CD4-positive, alpha-beta memory T cell (primary cell): Measurements from ENCODE around the gene DYSF. TPM values are rescaled to one million over a fixed set of nuclear protein-coding genes. Genes with fewer than 3 reads are reported as not detected.

ENCODE experiments used
- CTCF ChIA-PET: fragments of 350-600 bp; sonication (Branson Sonifier 250); formaldehyde crosslinking; loops from one replicate; lab custom pipeline; 2021; ENCODE audit warnings: inconsistent platforms; ENCODE audit not compliant: partially characterized antibody; lab: Charles Lee
- POLR2A ChIA-PET: fragments of 350-600 bp; sonication (Branson Sonifier 250); formaldehyde crosslinking; loops from one replicate; lab custom pipeline; 2021; ENCODE audit not compliant: partially characterized antibody; lab: Charles Lee
- DNase-seq, 5 donors: peaks; one replicate each; pipeline versions ENCODE4 v3.0.0 to v3.0.0-alpha.2; 2020 to 2022; ENCODE audit warnings: mixed read lengths in 1 of 5
- H3K27ac ChIP-seq: one replicate; pipeline ENCODE4 v1.7.0; 2013; ENCODE audit warnings: low read depth, low read length
- H3K27me3 ChIP-seq: 2 replicates; pipeline ENCODE4 v1.7.0; 2013; ENCODE audit warnings: mild to moderate bottlenecking, low read length, moderate library complexity; ENCODE audit not compliant: insufficient read depth
- H3K36me3 ChIP-seq: 2 replicates; pipeline ENCODE4 v1.7.0; 2013; ENCODE audit warnings: mild to moderate bottlenecking, low read length, moderate library complexity; ENCODE audit not compliant: insufficient read depth
- H3K4me1 ChIP-seq: 2 replicates; pipeline ENCODE4 v1.7.0; 2013; ENCODE audit warnings: mild to moderate bottlenecking, low read length, moderate library complexity; ENCODE audit not compliant: insufficient read depth
- H3K4me3 ChIP-seq, 2 donors: one replicate each; pipeline ENCODE4 v1.7.0; 2013; ENCODE audit warnings: low read length in 2 of 2, mild to moderate bottlenecking in 1 of 2
- H3K9me3 ChIP-seq, 2 donors: one replicate each; pipeline ENCODE4 v1.7.0; 2013; ENCODE audit warnings: low read length in 2 of 2, control low read depth in 1 of 2; ENCODE audit not compliant: control insufficient read depth in 1 of 2
- H3K27ac Mint-ChIP-seq, 7 donors: one replicate each; pipeline ENCODE4 v1.8.0; 2020 to 2021; ENCODE audit warnings: mixed read lengths in 7 of 7, mild to moderate bottlenecking in 6 of 7, inconsistent platforms in 3 of 7, moderate library complexity in 3 of 7
- H3K27me3 Mint-ChIP-seq, 2 donors: one replicate each; pipeline ENCODE4 v1.8.0; 2020 to 2021; ENCODE audit warnings: mixed read lengths in 2 of 2
- H3K36me3 Mint-ChIP-seq, 2 donors: one replicate each; pipeline ENCODE4 v1.8.0; 2020 to 2021; ENCODE audit warnings: mixed read lengths in 2 of 2, inconsistent platforms in 1 of 2, mild to moderate bottlenecking in 1 of 2
- H3K4me1 Mint-ChIP-seq, 4 donors: one replicate each; pipeline ENCODE4 v1.8.0; 2020 to 2021; ENCODE audit warnings: mixed read lengths in 4 of 4, mild to moderate bottlenecking in 1 of 4
- H3K4me3 Mint-ChIP-seq, 8 donors: one replicate each; pipeline ENCODE4 v1.8.0; 2020 to 2021; ENCODE audit warnings: mixed read lengths in 8 of 8, mild to moderate bottlenecking in 7 of 8, moderate library complexity in 6 of 8, inconsistent platforms in 3 of 8
- H3K9me3 Mint-ChIP-seq, 8 donors: one replicate each; pipeline ENCODE4 v1.8.0; 2020 to 2021; ENCODE audit warnings: mixed read lengths in 8 of 8, mild to moderate bottlenecking in 5 of 8, inconsistent platforms in 3 of 8, moderate library complexity in 1 of 8
- intact Hi-C: fragments of 100-400 bp; cut with micrococcal nuclease; formaldehyde crosslinking; loops from one replicate; pipeline ENCODE4 v1.15.1; 2023
- polyA plus RNA-seq, 2 donors: library from polyadenylated mRNA; unstranded; fragments of 300-500 nt; fragmentation: Illumina TruSeq; gene quantifications; one replicate each; pipeline ENCODE4 v1.2.3, GENCODE V29; 2021
- total RNA-seq, 2 experiments: library from RNA; stranded (reverse); gene quantifications; one replicate each; pipeline ENCODE4 v1.2.3, GENCODE V29; 2021

DYSF gene
- total and polyA plus RNA-seq, 4 experiments from 2014 or later: 0.28 to 0.49 TPM; not detected in 2

DNA sequence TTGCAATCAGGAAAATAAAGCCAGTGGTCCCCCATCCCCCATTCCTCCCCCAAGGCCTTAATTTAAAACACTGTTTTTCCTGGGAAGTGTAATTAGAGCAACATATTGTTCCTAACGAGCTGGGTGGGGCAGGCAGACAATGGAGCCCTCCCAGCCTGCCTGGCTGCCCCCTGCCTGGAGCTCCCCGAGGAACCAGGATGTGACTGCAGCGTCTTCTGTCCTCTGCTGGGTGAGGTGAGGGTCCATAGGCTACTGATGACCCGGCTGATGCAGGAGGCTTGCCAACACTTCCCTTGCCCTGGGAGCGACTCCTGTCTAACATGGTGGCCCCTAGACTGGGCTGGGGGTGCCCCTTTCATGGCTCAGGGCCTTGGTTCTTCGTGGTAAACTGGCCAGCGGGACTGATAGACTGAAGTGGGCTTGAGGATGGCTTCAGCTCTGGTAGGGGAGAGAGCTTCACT, 152.4 kb downstream of the DYSF start:
- Histone ChIP-seq H3K4me1 (no peaks in the 10 kb centered on the region), H3K4me3 (no peak overlapping the region), H3K36me3 (no peaks in the 10 kb centered on the region), H3K27me3 (no peaks in the 10 kb centered on the region), H3K9me3 (no peaks in the 10 kb centered on the region), H3K27ac (no peak overlapping the region)
- no peak overlapping the region for H3K4me3 Mint-ChIP-seq
- ChIA-PET CTCF (no interaction called here), POLR2A (no interaction called here)
- no peaks in the 10 kb centered on the region for H3K9me3 Mint-ChIP-seq
- no peak for DNase-seq
- peaks cover 6 to 21% of the 10 kb centered on the region in 2 donors for H3K27me3 Mint-ChIP-seq
- H3K4me1 Mint-ChIP-seq: peaks cover 0 to 4% (median 3%) of the 10 kb centered on the region in 4 donors
- no peak overlapping the region for H3K27ac Mint-ChIP-seq
- H3K36me3 Mint-ChIP-seq: no peaks in the 10 kb centered on the region
- intact Hi-C loops: no loop called here

DNA sequence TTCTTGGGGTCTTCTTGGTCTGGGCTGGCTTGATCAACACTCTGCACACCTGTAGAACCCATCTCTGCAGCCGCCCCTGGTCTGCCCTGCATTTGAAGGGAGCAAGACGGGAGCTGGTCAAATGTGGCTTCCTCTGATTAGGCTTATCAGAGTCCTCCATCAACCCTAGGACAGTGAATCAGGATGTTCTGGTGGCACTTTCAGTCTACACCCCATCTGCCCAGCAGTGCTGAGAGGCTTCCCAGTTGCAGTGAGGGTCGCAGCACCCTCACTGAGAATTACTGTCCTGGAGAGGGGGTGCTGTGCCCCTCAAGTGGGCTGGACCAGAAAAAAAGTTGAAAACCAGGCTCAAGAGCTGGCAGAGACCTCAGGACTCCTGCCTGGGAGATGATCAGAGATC, 152.9 kb downstream of the DYSF start:
- DNase-seq: no peak
- Histone ChIP-seq H3K27ac (no peak overlapping the region), H3K36me3 (no peaks in the 10 kb centered on the region), H3K27me3 (no peaks in the 10 kb centered on the region), H3K4me1 (no peaks in the 10 kb centered on the region), H3K4me3 (no peak overlapping the region), H3K9me3 (no peaks in the 10 kb centered on the region)
- no peaks in the 10 kb centered on the region for H3K36me3 Mint-ChIP-seq
- H3K4me3 Mint-ChIP-seq: no peak overlapping the region
- H3K27ac Mint-ChIP-seq: no peak overlapping the region
- no peaks in the 10 kb centered on the region for H3K9me3 Mint-ChIP-seq
- CTCF ChIA-PET: no interaction called here
- POLR2A ChIA-PET: no interaction called here
- intact Hi-C loops: no loop called here
- H3K4me1 Mint-ChIP-seq: peaks cover 0 to 4% (median 3%) of the 10 kb centered on the region in 4 donors
- H3K27me3 Mint-ChIP-seq: peaks cover 6 to 21% of the 10 kb centered on the region in 2 donors

DNA sequence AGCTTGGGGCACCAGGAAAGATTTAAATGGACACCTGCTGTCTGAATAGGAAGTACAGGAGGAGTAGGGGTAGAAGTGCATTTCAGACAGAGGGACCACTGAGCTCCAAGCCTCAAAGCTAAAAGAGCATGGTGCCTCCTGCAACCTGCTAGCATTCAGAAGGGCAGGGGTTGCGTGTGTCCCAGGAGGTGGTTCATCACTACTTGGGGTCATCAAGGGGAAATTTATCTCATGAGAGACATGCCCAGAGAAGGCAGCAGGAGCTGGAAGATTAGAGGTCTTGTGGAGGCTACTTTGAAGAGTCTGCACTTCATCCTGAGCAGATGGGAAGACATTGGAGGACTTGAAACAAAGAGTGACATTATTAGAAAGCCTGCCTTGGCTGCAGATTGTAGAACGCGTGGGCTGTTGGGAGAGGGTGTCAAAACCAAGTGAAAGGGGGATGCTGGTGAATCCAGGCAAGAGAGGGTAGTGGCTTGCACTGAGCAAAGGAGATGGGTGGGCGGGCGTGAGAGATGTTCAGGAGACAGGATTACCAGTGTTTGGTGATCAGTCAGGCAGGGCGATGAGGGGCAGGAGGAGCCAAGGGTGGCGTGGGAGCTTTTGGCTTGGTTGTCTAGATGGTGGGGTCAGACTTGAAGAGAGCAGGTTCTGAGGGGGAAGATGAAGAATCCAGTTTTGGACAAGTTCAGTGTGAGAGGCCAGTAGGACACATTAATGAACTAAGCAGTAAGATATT, 154.0 kb downstream of the DYSF start:
- no peak overlapping the region for H3K4me3 Mint-ChIP-seq
- no peaks in the 10 kb centered on the region for H3K36me3 Mint-ChIP-seq
- Histone ChIP-seq H3K4me3 (no peak overlapping the region), H3K27ac (no peak overlapping the region), H3K27me3 (no peaks in the 10 kb centered on the region), H3K36me3 (no peaks in the 10 kb centered on the region), H3K9me3 (no peaks in the 10 kb centered on the region), H3K4me1 (no peaks in the 10 kb centered on the region)
- no peak overlapping the region for H3K27ac Mint-ChIP-seq
- ChIA-PET POLR2A (no interaction called here), CTCF (no interaction called here)
- peaks cover 0 to 4% (median 3%) of the 10 kb centered on the region in 4 donors for H3K4me1 Mint-ChIP-seq
- no peaks in the 10 kb centered on the region for H3K9me3 Mint-ChIP-seq
- no peak for DNase-seq
- H3K27me3 Mint-ChIP-seq: peaks cover 4 to 17% of the 10 kb centered on the region in 2 donors
- intact Hi-C loops: no loop called here

- H3K27ac Mint-ChIP-seq: no peak overlapping the region
- Histone ChIP-seq H3K36me3 (no peaks in the 10 kb centered on the region), H3K4me1 (no peaks in the 10 kb centered on the region), H3K9me3 (no peaks in the 10 kb centered on the region), H3K27ac (no peak overlapping the region), H3K27me3 (no peaks in the 10 kb centered on the region), H3K4me3 (no peak overlapping the region)
- H3K4me1 Mint-ChIP-seq: peaks cover 0 to 4% (median 3%) of the 10 kb centered on the region in 4 donors
- intact Hi-C loops: no loop called here
- peaks cover 2 to 13% of the 10 kb centered on the region in 2 donors for H3K27me3 Mint-ChIP-seq
- POLR2A ChIA-PET: no interaction called here
- H3K4me3 Mint-ChIP-seq: no peak overlapping the region
- H3K9me3 Mint-ChIP-seq: no peaks in the 10 kb centered on the region
- CTCF ChIA-PET: no interaction called here
- no peak for DNase-seq
- H3K36me3 Mint-ChIP-seq: no peaks in the 10 kb centered on the region
Observed at GRCh38 chr2:71608034-71608433, 154.7 kb downstream of the DYSF start.

- no peaks in the 10 kb centered on the region for H3K36me3 ChIP-seq
- Mint-ChIP-seq H3K4me3 (no peak overlapping the region), H3K9me3 (no peaks in the 10 kb centered on the region), H3K27ac (no peak overlapping the region), H3K4me1 (peaks cover 0 to 4% (median 3%) of the 10 kb centered on the region in 4 donors), H3K36me3 (no peaks in the 10 kb centered on the region), H3K27me3 (peaks cover 0 to 10% of the 10 kb centered on the region in 2 donors)
- CTCF ChIA-PET: no interaction called here
- no peak for DNase-seq
- no peak overlapping the region for H3K4me3 ChIP-seq
- intact Hi-C loops: no loop called here
- H3K9me3 ChIP-seq: no peaks in the 10 kb centered on the region
- POLR2A ChIA-PET: no interaction called here
- no peaks in the 10 kb centered on the region for H3K27me3 ChIP-seq
- no peak overlapping the region for H3K27ac ChIP-seq
- H3K4me1 ChIP-seq: no peaks in the 10 kb centered on the region
Observed at GRCh38 chr2:71608441-71608840, 155.1 kb downstream of the DYSF start.

DNA sequence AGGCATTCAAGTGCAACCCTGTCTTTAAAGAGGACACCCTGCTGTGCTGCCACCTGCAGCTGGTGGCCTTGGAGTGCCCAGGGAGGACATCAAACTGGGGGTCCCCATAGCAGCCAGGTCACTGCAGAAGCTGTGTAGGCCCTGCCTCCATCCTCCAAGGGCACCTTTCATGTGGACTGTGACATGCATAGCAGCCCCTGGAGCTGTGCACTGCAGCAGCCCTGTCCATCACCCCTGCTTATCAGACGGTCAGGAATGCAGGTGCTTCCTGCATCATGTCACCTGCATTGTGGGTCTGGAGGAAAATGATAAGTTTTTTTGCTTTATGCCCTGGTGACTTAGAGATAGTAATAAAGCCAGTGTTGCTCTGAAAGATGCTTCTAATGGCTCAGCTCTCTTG, 155.7 kb downstream of the DYSF start:
- no peak overlapping the region for H3K4me3 ChIP-seq
- H3K27ac Mint-ChIP-seq: no peak overlapping the region
- no peak overlapping the region for H3K4me3 Mint-ChIP-seq
- ChIA-PET CTCF (no interaction called here), POLR2A (no interaction called here)
- no peak overlapping the region for H3K27ac ChIP-seq
- peaks cover 0 to 4% (median 3%) of the 10 kb centered on the region in 4 donors for H3K4me1 Mint-ChIP-seq
- H3K36me3 ChIP-seq: no peaks in the 10 kb centered on the region
- H3K9me3 ChIP-seq: no peaks in the 10 kb centered on the region
- intact Hi-C loops: no loop called here
- peaks cover 0 to 10% of the 10 kb centered on the region in 2 donors for H3K27me3 Mint-ChIP-seq
- H3K4me1 ChIP-seq: no peaks in the 10 kb centered on the region
- H3K36me3 Mint-ChIP-seq: no peaks in the 10 kb centered on the region
- no peaks in the 10 kb centered on the region for H3K9me3 Mint-ChIP-seq
- no peaks in the 10 kb centered on the region for H3K27me3 ChIP-seq
- DNase-seq: no peak

DNA sequence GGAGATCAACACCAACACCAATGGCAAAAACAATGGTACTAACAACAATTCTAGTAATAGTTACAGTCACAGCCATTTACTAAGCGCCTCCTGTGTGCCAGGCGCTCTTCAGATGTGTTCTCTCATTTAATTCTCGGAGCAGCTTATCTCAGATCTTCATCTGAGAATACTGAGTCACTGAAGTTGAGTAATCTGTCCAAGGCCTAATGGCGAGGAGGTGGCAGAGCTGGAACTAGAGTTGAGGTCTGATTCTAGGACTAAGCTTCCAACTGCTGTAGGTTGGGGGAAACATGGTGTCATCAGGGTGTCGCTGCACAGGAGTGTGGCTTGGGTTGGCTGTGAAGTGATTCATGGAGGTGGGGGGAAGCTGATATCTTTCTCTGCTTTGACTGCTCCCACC, 156.1 kb downstream of the DYSF start:
- H3K9me3 ChIP-seq: no peaks in the 10 kb centered on the region
- no peak overlapping the region for H3K4me3 Mint-ChIP-seq
- ChIA-PET CTCF (no interaction called here), POLR2A (no interaction called here)
- H3K4me3 ChIP-seq: no peak overlapping the region
- no peak for DNase-seq
- no peaks in the 10 kb centered on the region for H3K4me1 ChIP-seq
- no peaks in the 10 kb centered on the region for H3K36me3 Mint-ChIP-seq
- H3K27ac ChIP-seq: no peak overlapping the region
- H3K36me3 ChIP-seq: no peaks in the 10 kb centered on the region
- H3K9me3 Mint-ChIP-seq: no peaks in the 10 kb centered on the region
- H3K27ac Mint-ChIP-seq: no peak overlapping the region
- no peaks in the 10 kb centered on the region for H3K27me3 ChIP-seq
- H3K4me1 Mint-ChIP-seq: peaks cover 0 to 4% (median 3%) of the 10 kb centered on the region in 4 donors
- intact Hi-C loops: no loop called here
- H3K27me3 Mint-ChIP-seq: peaks cover 0 to 11% of the 10 kb centered on the region in 2 donors
